EH (cell line): Measurements from ENCODE around the gene ARHGAP18.
"Not testable (repeated sequence)": the region's sequence is repeated elsewhere in the genome, so short reads cannot be mapped to it uniquely, and the experiment has no call there.

Source experiments
- DNase-seq: peaks from one replicate; pipeline ENCODE4 v3.0.0-alpha.2; 2015; ENCODE audit warnings: low read depth

ARHGAP18 gene

GRCh38 chr6:129577691-129578090 is 132.3 kb downstream of the ARHGAP18 start:
- no peak for DNase-seq

DNA sequence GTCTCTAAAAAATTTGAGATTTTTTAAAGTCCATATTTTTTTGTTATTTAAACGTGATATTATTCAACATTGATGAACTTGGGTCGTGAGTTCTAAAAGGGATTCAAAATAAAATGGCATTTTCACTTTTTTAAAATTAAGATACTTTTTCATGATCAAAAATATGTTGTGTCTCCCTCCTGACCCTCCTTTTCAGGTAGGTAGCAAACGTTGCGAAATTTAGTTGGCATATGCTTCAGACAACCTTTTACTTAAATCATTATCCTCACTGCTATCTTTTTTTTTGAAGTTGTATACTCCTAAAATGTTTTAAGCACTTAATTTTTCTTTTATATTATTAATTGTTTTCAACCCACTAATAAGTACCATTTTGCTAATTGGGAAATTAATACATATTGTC is 133.5 kb downstream of the ARHGAP18 start:
- DNase-seq, result no peak

DNA sequence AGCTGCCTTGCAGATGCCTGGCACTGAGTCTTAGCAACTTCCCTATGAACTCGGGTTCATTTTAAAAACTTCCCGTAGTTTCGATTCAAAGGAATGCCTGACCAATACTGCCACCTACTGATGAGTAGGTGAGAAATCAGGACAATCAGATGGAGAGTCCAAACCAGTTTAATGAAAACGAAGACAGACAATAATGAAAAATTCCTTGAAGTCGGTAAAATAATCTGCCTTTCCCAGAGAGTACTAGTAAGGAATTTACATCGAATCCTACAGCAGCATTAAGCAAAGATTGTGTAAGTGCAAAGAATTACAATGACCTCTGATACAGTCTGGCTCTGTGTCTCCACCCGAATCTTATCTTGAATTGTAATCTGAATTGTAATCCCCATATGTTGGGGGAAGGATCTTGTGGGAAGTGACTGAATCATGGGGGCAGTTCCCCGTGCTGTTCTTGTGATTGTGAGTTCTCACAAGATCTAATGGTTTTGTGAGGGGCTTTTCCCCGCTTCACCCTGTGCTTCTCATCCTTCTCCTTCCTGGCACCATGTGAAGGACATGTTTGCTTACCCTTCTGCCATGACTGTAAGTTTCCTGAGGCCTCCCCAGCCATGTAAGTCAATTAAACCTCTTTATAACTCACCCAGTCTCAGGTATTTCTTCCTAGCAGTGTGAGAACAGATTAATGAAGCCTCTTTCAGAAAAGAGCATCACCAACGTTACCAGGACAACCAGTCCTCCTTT is 134.4 kb downstream of the ARHGAP18 start:
- DNase-seq, result peak; percentile 73

DNA sequence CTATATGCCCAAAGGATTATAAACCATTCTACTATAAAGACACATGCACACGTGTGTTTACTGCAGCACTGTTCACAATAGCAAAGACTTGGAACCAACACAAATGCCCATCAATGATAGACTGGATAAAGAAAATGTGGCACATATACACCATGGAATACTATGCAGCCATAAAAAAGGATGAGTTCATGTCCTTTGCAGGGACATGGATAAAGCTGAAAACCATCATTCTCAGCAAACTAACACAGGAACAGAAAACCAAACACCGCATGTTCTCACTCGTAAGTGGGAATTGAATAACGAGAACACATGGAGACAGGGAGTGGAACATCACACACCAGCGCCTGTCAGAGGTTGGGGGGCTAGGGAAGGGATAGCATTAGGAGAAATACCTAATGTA is 135.4 kb downstream of the ARHGAP18 start:
- not testable (repeated sequence) for DNase-seq

DNA sequence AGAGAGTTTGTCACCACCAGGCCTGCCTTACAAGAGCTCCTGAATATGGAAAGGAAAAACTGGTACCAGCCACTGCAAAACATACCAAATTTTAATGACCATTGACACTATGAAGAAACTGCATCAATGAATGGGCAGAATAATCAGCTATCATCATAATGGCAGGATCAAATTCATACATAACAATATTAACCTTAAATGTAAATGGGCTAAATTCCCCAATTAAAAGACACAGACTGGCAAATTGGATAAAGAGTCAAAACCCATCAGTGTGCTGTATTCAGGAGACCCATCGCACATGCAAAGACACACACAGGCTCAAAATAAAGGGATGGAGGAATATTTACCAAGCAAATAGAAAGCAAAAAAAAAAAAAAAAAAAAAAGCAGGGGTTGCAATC is 139.0 kb downstream of the ARHGAP18 start:
- not testable (repeated sequence) for DNase-seq

- no peak for DNase-seq
Measured at GRCh38 chr6:129568015-129568414, 142.0 kb downstream of the ARHGAP18 start.

DNA sequence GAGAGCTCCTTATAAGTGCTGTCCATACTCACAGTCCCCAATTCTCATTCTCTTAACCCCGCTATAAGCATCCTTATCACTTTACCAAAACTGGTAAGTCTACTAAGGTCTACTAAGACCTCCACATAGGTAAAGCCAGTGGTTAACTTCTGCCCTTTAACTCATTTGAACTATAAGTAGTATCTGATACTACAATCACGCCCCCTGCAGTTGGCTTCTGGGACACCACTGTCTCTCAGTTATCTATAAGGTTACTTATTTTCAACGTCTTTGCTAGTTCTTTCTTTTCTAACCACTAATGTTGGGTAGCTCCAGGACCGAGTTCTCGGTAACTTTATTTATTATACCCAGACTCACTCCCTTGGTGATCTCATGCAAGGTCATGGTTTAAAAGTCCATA is 142.6 kb downstream of the ARHGAP18 start:
- DNase-seq, result peak; percentile 29

DNA sequence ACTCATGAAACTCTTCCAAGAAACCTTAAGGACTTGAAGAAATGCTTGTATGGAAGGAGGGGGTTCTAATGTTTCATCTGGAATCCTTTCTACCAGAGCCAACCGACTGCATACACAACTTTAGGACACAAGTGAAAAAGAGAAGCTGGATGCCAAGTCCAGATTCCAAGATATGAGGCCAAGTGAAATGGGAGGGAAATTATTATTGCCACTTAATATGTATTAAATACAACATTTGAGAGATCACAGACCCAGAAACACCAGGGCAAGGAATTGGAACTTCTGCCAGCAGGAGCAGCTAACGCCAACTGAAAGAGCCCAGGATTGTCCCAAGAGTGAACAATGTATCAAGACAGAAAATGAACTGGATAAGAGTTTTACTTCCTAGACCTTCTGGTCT is 144.2 kb downstream of the ARHGAP18 start:
- no peak for DNase-seq

DNA sequence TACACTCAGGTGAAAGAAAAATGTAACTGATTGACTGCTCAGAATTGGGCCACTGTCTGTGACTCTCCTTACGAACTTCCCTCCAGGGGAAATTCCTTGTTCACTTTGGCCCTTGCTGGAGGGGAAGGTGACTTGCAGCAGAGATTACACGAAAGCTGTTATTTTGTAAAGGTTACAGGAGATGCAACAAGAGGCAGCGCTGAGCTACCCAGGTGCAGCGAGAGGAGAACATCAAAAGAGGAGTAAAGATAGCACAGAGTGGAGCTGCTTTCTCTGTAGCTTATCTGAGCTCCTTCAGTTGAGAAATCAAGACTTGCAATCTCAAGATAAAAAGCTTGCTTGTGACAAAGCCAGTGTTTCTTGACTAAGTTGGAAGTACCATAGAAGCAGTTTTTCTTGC is 144.6 kb downstream of the ARHGAP18 start:
- DNase-seq, result no peak

DNA sequence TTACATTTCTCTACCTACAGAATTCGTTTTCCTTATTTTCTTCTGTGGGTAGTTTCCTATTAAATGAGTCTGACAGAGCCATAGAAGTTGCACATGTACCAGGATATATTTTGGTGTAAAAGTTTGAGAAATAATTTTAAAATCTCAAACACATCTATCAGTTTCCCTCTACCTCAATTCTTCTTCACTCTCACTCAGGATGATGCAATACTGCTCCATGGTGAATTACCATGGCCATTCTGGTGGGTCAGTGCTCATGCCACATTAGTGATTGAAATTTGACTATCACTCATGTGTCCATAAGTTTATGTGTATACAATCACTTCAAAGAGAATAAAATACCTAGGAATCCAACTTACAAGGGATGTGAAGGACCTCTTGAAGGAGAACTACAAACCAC is 151.7 kb downstream of the ARHGAP18 start:
- DNase-seq, result no peak

- DNase-seq, result peak; percentile 39
Measured at GRCh38 chr6:129555206-129555832, 154.7 kb downstream of the ARHGAP18 start.

DNA sequence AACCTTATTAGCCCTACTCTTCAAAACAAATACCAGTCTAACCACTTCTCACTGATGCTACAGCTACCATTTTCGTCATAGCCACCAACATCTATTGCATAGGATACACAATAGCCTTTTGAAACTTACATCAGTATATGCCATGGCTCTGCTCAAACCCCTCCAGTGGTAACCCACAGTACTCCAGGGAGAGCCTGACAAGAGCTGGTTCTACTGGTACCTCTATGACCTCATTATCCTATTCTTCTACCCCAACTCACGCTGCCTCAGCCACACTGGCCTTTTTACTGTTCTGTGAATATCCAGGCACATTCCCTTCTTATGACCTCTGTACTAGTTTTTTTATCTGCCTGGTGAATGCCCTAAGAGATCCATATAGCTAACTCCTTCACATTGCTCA is 157.6 kb downstream of the ARHGAP18 start:
- DNase-seq, result no peak

DNA sequence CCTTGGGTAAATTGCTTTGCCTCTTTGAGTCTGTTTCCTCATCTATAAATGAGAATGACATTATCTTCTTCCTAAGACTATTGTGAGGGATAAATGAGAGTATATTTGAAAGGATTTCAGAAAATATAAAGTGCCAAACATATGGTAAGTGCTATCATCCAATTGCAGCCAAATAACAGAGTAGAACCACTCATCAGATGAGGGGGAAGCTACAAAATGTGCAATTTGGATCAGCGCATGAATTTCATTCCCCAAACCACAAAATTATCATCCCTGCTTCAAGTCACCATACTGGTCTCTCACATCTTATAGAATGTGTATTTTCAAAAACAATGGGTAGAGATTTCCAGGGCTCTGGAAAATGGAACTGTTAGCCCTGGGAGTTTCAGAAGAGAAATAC is 158.5 kb downstream of the ARHGAP18 start:
- DNase-seq, result no peak

DNA sequence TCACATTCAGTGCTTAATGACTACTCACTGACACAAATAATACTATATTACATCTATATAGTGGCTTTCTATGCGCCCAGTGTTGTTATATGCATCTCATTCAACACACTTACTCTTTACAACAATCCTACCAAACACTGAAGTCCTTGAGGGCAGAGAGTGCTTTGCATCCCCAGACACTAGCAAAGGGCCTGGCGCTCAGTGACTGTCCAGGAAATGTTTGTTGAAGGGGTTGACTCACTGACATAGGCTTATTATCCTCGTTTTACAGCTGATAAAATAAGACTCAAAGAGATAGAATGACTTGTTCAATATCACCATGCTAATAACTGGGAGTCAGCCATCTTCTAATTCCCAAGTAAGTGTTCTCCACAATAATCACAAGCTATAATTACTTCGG is 163.3 kb downstream of the ARHGAP18 start:
- DNase-seq, result peak; percentile 14

GRCh38 chr6:129544892-129545612 is 164.9 kb downstream of the ARHGAP18 start:
- DNase-seq, result no peak

DNA sequence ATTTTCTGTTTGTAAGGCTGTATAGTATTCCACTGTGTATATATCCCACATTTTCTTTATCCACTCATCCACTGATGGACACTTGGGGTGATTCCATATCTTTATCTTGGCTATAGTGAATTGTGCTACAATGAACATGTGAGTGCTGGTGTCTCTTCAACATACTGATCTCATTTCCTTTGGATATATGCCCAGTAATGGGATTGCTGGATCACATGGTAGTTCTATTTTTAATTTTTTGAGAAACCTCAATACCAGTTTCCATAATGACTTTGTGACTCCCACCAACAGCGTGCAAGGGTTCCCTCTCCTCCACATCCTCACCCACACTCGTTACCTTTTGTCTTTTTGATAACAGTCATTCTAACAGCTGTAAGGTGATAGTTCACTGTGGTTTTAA is 166.0 kb downstream of the ARHGAP18 start:
- peak; percentile 38 for DNase-seq

- no peak for DNase-seq
Measured at GRCh38 chr6:129542705-129543104, 167.3 kb downstream of the ARHGAP18 start.

DNA sequence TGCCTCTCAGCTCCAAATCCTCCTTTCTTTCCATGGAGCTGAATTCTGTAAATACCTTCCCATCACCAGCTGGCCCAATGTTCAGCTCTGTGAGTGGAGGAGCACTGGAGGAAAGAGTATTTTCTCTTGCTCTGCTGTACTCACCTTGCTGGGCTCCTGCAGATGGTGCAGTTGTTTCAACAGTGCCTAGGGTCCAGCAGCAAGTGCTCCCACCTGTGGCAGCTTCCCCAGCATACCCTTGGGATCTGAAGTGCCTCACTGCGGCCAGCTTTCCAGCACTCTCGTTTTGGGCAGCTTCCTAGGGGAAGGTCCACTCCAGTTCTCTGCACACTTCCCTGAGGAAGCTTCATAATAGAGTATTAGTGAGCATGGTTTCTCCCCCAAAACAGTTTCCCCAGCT is 170.9 kb downstream of the ARHGAP18 start:
- no peak for DNase-seq

- DNase-seq, result no peak
Measured at GRCh38 chr6:129536271-129536670, 173.7 kb downstream of the ARHGAP18 start.

DNA sequence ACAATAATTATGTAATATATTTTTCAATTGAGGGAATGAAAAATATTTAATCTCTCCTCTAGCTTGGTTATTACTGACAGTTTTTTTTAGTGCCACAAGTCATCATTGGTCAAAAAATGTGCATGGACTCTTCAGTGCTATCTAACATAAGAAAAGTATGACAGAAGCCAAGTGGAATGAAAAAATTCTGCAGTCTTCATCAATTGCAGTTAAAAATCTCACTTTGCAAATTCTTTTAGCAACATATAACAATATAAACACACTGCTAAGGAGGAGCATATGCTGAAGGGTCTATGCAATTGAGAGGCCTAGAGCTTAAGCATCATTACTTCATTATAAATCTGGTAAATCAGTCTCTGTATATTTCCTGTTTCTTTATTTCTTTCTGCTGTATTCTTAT is 175.1 kb downstream of the ARHGAP18 start:
- DNase-seq, result peak; percentile 38
